Measurements from ENCODE around the gene WFS1.

Gene WFS1

DNA sequence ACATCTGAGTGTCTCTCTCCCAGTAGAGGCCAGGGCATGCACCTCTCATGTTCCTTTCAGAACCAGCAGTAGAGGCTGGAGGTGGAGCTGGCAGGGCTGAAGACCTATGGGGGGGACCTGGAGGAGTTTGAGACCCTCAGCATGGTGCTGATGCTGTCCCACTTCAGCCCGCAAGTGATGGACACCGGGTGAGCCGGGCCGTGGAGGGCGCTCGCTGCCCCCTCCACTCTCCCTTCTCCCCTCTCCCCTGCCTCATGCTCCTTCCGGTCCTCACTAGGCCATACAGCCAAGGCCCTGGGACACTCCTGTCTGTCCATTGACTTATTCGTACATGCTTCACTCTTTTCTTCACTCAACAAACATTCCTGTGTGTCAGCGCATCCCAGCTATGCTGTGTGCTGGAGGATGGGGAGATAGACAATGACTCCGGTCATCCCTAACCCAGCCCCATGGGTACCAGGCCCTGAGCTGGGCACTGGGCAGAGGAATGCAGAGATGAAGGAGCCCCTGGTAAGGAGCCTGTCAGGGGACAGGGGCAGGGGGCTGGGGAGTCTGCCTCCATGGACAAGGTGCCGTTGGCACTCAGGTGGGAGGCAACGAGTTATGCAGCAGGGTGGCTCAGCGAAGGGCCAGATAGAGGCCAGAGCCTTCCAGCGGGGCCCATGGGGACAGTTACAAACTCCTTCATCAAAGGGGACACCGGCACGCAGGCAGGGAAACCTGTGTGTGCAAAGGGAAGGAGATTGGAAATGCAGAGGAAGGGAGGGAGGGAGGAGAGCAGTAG, 28.4 kb upstream of the WFS1 start:
- CTCF ChIA-PET: interaction anchor here (1.1 kb wide), 1 partner anchor 9 kb away, joined by 7 read pairs; no protein-coding TSS in a partner anchor
- POLR2A ChIA-PET: no interaction called here
- no peak overlapping the region for H3K4me3 ChIP-seq (ENCODE audit: low read depth, low read length)
- DNase-seq (ENCODE audit: low read depth, low spot score): no peak
- TF ChIP-seq, protein P1, sequence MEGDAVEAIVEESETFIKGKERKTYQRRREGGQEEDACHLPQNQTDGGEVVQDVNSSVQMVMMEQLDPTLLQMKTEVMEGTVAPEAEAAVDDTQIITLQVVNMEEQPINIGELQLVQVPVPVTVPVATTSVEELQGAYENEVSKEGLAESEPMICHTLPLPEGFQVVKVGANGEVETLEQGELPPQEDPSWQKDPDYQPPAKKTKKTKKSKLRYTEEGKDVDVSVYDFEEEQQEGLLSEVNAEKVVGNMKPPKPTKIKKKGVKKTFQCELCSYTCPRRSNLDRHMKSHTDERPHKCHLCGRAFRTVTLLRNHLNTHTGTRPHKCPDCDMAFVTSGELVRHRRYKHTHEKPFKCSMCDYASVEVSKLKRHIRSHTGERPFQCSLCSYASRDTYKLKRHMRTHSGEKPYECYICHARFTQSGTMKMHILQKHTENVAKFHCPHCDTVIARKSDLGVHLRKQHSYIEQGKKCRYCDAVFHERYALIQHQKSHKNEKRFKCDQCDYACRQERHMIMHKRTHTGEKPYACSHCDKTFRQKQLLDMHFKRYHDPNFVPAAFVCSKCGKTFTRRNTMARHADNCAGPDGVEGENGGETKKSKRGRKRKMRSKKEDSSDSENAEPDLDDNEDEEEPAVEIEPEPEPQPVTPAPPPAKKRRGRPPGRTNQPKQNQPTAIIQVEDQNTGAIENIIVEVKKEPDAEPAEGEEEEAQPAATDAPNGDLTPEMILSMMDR (IDR thresholded peaks at IDR 0.05; ENCODE audit: insufficient read depth, low read length, missing control alignments): no peak

DNA sequence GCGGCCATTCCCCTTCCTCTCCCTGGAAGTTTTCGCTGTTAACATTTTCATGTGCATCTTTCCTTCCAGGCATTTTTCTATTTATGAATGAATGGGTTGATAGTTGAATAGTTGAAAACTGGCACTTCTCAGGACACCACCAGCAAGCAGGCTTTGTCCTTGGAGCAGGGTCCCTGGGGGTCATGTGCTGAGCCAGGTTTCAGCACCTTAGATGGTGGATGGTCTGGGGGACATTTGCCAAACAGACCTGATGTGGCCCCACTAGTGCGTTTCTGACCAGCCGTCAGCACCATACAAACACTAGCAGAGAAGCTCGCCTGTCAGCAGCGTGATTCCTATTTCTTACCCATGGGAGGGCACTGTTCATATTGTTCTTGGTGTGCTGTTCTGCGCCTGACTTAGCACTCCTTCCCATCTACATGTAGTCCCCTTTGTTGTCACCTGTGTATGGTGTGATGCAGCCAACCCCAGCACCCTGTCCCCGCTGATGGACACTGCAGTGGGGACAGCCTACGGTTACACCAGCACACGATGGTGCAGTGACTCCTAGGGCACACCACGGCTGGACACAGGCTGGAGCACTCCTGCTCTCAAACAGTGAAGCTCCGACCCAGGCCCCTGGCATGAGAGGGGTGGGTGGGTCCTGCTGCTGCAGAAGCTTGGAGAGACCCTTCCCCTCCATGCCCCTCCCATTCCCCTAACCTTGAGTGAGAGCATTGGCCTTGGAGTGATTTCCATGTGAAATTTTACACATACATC, 27.2 kb upstream of the WFS1 start:
- TF ChIP-seq, protein P1 (IDR thresholded peaks at IDR 0.05; ENCODE audit: insufficient read depth, low read length, missing control alignments): no peak
- ChIA-PET POLR2A (no interaction called here), CTCF (interaction anchor here (35.9 kb wide), 1 partner anchor 83 kb away, joined by 1359 read pairs; no protein-coding TSS in a partner anchor)
- no peak for DNase-seq (ENCODE audit: low read depth, low spot score)
- no peak overlapping the region for H3K4me3 ChIP-seq (ENCODE audit: low read depth, low read length)

GRCh38 chr4:6245246-6246169, 24.1 kb upstream of the WFS1 start:
- ChIA-PET POLR2A (no interaction called here), CTCF (interaction anchor here (1.3 to 35.9 kb wide), 3 partner anchors 15 to 80 kb away, joined by 3 to 1359 read pairs (median 5); no protein-coding TSS in a partner anchor)
- no peak for DNase-seq (ENCODE audit: low read depth, low spot score)
- TF ChIP-seq, protein P1 (IDR thresholded peaks at IDR 0.05; ENCODE audit: insufficient read depth, low read length, missing control alignments): no peak
- peak overlapping the region; percentile 36 for H3K4me3 ChIP-seq (ENCODE audit: low read depth, low read length)

- no peak for DNase-seq (ENCODE audit: low read depth, low spot score)
- CTCF ChIA-PET: interaction anchor here (1.3 to 35.9 kb wide), 2 partner anchors 14 to 79 kb away, joined by 5 to 1359 read pairs; no protein-coding TSS in a partner anchor
- POLR2A ChIA-PET: no interaction called here
- TF ChIP-seq, protein P1 (IDR thresholded peaks at IDR 0.05; ENCODE audit: insufficient read depth, low read length, missing control alignments): no peak
- H3K4me3 ChIP-seq (ENCODE audit: low read depth, low read length): no peak overlapping the region
Observed at GRCh38 chr4:6246170-6246634, 23.4 kb upstream of the WFS1 start.

DNA sequence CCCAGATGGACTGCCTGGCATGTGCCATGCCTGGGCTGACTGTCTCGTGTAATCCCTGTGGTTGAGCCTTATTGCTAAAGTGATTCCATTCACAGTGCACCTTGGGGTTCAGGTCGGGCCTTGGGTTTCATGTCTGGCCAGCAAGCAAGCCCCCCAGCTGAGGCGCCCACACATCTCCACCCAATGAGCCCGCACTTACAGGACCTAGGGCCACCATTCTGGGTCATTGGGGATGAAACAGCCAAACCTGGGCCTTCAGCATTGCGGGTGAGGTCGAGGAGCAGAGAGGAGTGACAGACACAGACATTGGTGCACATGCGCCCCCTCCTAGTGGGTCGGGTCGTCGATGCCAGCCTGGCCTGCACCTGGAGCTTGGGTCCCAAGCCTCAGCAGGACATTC, 21.3 kb upstream of the WFS1 start:
- H3K4me3 ChIP-seq (ENCODE audit: low read depth, low read length): no peak overlapping the region
- TF ChIP-seq, protein P1 (IDR thresholded peaks at IDR 0.05; ENCODE audit: insufficient read depth, low read length, missing control alignments): no peak
- ChIA-PET POLR2A (no interaction called here), CTCF (interaction anchor here (1.9 to 35.9 kb wide), 5 partner anchors 9 to 298 kb away, joined by 6 to 1359 read pairs (median 46); partner anchors contain the start of gene WFS1)
- DNase-seq (ENCODE audit: low read depth, low spot score): no peak

All from AG04449 (cell line).